Thymus (tissue), 11 donors: ENCODE data around the gene FAM240B. TPM values are rescaled to one million over a fixed set of nuclear protein-coding genes. Genes with fewer than 3 reads are reported as not detected.

Source experiments
- DNase-seq, 9 donors: peaks; one replicate each; pipeline ENCODE4 v3.0.0-alpha.2; 2013; ENCODE audit warnings: low spot score in 9 of 9, low read depth in 6 of 9, missing footprints in 1 of 9
- H3K27ac ChIP-seq, 2 donors: one replicate each; pipeline ENCODE4 v1.5.1; 2013; ENCODE audit warnings: control low read depth in 1 of 2, low read depth in 1 of 2, low read length in 1 of 2, mild to moderate bottlenecking in 1 of 2, moderate library complexity in 1 of 2
- H3K27me3 ChIP-seq, 2 donors: one replicate each; pipeline ENCODE4 v1.5.1; 2013; ENCODE audit warnings: low read length in 1 of 2; ENCODE audit not compliant: control insufficient read depth in 2 of 2, insufficient read depth in 1 of 2
- H3K36me3 ChIP-seq, 2 donors: one replicate each; pipeline ENCODE4 v1.5.1; 2013; ENCODE audit warnings: low read length in 1 of 2, mild to moderate bottlenecking in 1 of 2, moderate library complexity in 1 of 2; ENCODE audit not compliant: control insufficient read depth in 2 of 2, insufficient read depth in 2 of 2
- H3K4me1 ChIP-seq, 2 donors: one replicate each; pipeline ENCODE4 v1.5.1; 2013; ENCODE audit warnings: low read length in 2 of 2; ENCODE audit not compliant: control insufficient read depth in 2 of 2, insufficient read depth in 2 of 2
- H3K4me3 ChIP-seq, 2 donors: one replicate each; pipeline ENCODE4 v1.5.1; 2013; ENCODE audit warnings: low read length in 2 of 2, control low read depth in 1 of 2, mild to moderate bottlenecking in 1 of 2
- H3K9me3 ChIP-seq, 2 donors: one replicate each; pipeline ENCODE4 v1.5.1; 2013; ENCODE audit warnings: low read length in 1 of 2, mild to moderate bottlenecking in 1 of 2; ENCODE audit not compliant: control insufficient read depth in 2 of 2, insufficient read depth in 1 of 2
- WGBS: extraction: QIAGEN DNeasy Blood & Tissue Kit; methylation state at CpG from one replicate; pipeline ENCODE4 v1.1.7; 2013; 5-methylcytosine and 5-hydroxymethylcytosine counted together
- polyA plus RNA-seq: library from polyadenylated mRNA; stranded (reverse); fragments of 200-250 nt; gene quantifications from one replicate; pipeline ENCODE4 v1.2.3, GENCODE V29; 2013
- total RNA-seq: library from RNA; stranded (reverse); fragments of 120-200 nt; gene quantifications from one replicate; pipeline ENCODE4 v1.2.4, GENCODE V29; 2013
- donor health status: healthy.

FAM240B gene
- total and polyA plus RNA-seq, 2 donors: 0.16 TPM; not detected in 1

- Histone ChIP-seq H3K9me3 (no peaks in the 10 kb centered on the region), H3K27ac (no peak overlapping the region), H3K4me3 (no peak overlapping the region), H3K4me1 (no peaks in the 10 kb centered on the region), H3K36me3 (no peaks in the 10 kb centered on the region), H3K27me3 (no peaks in the 10 kb centered on the region)
- no peak for DNase-seq
- WGBS: 95% methylated on average over 3 of the region's 3 CpGs
Measured at GRCh38 chr9:38744484-38744883, 24.6 kb upstream of the FAM240B start.

- H3K4me1 ChIP-seq: no peaks in the 10 kb centered on the region
- 78% methylated on average over 2 of the region's 2 CpGs for WGBS
- H3K27ac ChIP-seq: no peak overlapping the region
- no peaks in the 10 kb centered on the region for H3K27me3 ChIP-seq
- DNase-seq: no peak
- no peak overlapping the region for H3K4me3 ChIP-seq
- no peaks in the 10 kb centered on the region for H3K9me3 ChIP-seq
- H3K36me3 ChIP-seq: no peaks in the 10 kb centered on the region
Measured at GRCh38 chr9:38737246-38737645, 17.3 kb upstream of the FAM240B start.

GRCh38 chr9:38734831-38735230 is 14.9 kb upstream of the FAM240B start:
- Histone ChIP-seq H3K36me3 (no peaks in the 10 kb centered on the region), H3K27me3 (no peaks in the 10 kb centered on the region), H3K4me3 (no peak overlapping the region), H3K4me1 (no peaks in the 10 kb centered on the region), H3K27ac (no peak overlapping the region), H3K9me3 (no peaks in the 10 kb centered on the region)
- no peak for DNase-seq
- WGBS: 94% methylated on average over 5 of the region's 5 CpGs

- DNase-seq: no peak
- Histone ChIP-seq H3K27ac (no peak overlapping the region), H3K4me1 (no peaks in the 10 kb centered on the region), H3K9me3 (no peaks in the 10 kb centered on the region), H3K27me3 (no peaks in the 10 kb centered on the region), H3K4me3 (no peak overlapping the region), H3K36me3 (no peaks in the 10 kb centered on the region)
- 90% methylated on average over 7 of the region's 7 CpGs for WGBS
Measured at GRCh38 chr9:38733503-38733902, 13.6 kb upstream of the FAM240B start.

- DNase-seq: no peak
- H3K9me3 ChIP-seq: no peaks in the 10 kb centered on the region
- WGBS: 95% methylated on average over 11 of the region's 11 CpGs
- no peaks in the 10 kb centered on the region for H3K4me1 ChIP-seq
- no peaks in the 10 kb centered on the region for H3K27me3 ChIP-seq
- no peak overlapping the region for H3K27ac ChIP-seq
- no peaks in the 10 kb centered on the region for H3K36me3 ChIP-seq
- no peak overlapping the region for H3K4me3 ChIP-seq
Measured at GRCh38 chr9:38732885-38733284, 13.0 kb upstream of the FAM240B start.

GRCh38 chr9:38727497-38728001 is 7.6 kb upstream of the FAM240B start:
- Histone ChIP-seq H3K9me3 (no peaks in the 10 kb centered on the region), H3K4me1 (no peaks in the 10 kb centered on the region), H3K27ac (no peak overlapping the region), H3K36me3 (no peaks in the 10 kb centered on the region), H3K4me3 (no peak overlapping the region), H3K27me3 (no peaks in the 10 kb centered on the region)
- 34% methylated on average over 10 of the region's 10 CpGs for WGBS
- no peak for DNase-seq

GRCh38 chr9:38724754-38725153 is 4.8 kb upstream of the FAM240B start:
- 75% methylated on average over 10 of the region's 10 CpGs for WGBS
- no peaks in the 10 kb centered on the region for H3K36me3 ChIP-seq

GRCh38 chr9:38718148-38718547 is 1.8 kb downstream of the FAM240B start:
- Histone ChIP-seq H3K9me3 (no peaks in the 10 kb centered on the region), H3K4me1 (no peaks in the 10 kb centered on the region), H3K36me3 (no peaks in the 10 kb centered on the region), H3K4me3 (no peak overlapping the region), H3K27me3 (no peaks in the 10 kb centered on the region), H3K27ac (no peak overlapping the region)
- DNase-seq: no peak
- WGBS: 100% methylated on average over 1 of the region's 1 CpG

More at GRCh38 chr9:38724754-38725153, 4.8 kb upstream of the FAM240B start:
- no peak for DNase-seq
- H3K4me1 ChIP-seq: no peaks in the 10 kb centered on the region
- H3K4me3 ChIP-seq: no peak overlapping the region
- no peak overlapping the region for H3K27ac ChIP-seq
- H3K9me3 ChIP-seq: no peaks in the 10 kb centered on the region
- H3K27me3 ChIP-seq: no peaks in the 10 kb centered on the region

- Histone ChIP-seq H3K27ac (no peak overlapping the region), H3K4me1 (no peaks in the 10 kb centered on the region), H3K4me3 (no peak overlapping the region), H3K36me3 (no peaks in the 10 kb centered on the region), H3K9me3 (no peaks in the 10 kb centered on the region), H3K27me3 (no peaks in the 10 kb centered on the region)
- 45% methylated on average over 2 of the region's 2 CpGs for WGBS
- DNase-seq: no peak
Measured at GRCh38 chr9:38715684-38716083, 4.2 kb downstream of the FAM240B start.

GRCh38 chr9:38713426-38713825 is 6.5 kb downstream of the FAM240B start:
- Histone ChIP-seq H3K27ac (no peak overlapping the region), H3K9me3 (no peaks in the 10 kb centered on the region), H3K4me3 (no peak overlapping the region), H3K4me1 (no peaks in the 10 kb centered on the region), H3K27me3 (no peaks in the 10 kb centered on the region), H3K36me3 (no peaks in the 10 kb centered on the region)
- DNase-seq: no peak
- WGBS: 81% methylated on average over 5 of the region's 5 CpGs
